ENCODE measurements around the gene NAT9. TPM values are rescaled to one million over a fixed set of nuclear protein-coding genes. Genes with fewer than 3 reads are reported as not detected.

Gene NAT9
- total RNA-seq, 4 donors from 2014 or later = 18.3 to 34.4 (median 27.6) TPM

DNA sequence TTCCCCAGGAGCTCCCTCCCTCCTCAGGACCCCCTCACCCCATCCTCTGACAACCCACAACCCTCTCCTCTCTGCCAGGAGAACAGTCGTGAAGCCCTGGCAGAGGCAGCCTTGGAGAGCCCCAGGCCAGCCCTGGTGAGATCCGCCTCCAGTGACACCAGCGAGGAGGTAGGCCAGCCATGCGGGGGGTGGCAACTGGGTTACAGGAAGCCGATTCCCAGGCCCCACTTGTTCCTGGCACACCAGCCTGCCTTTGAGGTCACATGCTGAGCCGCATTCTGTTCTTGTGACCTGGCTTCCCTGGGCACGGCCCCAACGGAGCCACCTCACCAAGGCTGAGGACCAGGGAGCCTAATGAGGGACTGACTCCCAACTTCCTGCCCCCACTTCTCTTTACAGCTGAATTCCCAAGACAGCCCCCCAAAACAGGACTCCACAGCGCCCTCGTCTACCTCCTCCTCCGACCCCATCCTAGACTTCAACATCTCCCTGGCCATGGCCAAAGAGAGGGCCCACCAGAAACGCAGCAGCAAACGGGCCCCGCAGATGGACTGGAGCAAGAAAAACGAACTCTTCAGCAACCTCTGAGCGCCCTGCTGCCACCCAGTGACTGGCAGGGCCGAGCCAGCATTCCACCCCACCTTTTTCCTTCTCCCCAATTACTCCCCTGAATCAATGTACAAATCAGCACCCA is 7.9 kb downstream of the NAT9 start:
- TF ChIP-seq POLR2A (IDR thresholded peaks at IDR 0.05) = no peak
- TF ChIP-seq, protein P1, sequence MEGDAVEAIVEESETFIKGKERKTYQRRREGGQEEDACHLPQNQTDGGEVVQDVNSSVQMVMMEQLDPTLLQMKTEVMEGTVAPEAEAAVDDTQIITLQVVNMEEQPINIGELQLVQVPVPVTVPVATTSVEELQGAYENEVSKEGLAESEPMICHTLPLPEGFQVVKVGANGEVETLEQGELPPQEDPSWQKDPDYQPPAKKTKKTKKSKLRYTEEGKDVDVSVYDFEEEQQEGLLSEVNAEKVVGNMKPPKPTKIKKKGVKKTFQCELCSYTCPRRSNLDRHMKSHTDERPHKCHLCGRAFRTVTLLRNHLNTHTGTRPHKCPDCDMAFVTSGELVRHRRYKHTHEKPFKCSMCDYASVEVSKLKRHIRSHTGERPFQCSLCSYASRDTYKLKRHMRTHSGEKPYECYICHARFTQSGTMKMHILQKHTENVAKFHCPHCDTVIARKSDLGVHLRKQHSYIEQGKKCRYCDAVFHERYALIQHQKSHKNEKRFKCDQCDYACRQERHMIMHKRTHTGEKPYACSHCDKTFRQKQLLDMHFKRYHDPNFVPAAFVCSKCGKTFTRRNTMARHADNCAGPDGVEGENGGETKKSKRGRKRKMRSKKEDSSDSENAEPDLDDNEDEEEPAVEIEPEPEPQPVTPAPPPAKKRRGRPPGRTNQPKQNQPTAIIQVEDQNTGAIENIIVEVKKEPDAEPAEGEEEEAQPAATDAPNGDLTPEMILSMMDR (IDR thresholded peaks at IDR 0.05) = no peak
- no peak for TF ChIP-seq POLR2AphosphoS5 (IDR thresholded peaks at IDR 0.05)
- TF ChIP-seq EP300 (IDR thresholded peaks at IDR 0.05; ENCODE audit: low read depth) = no peak
- H3K4me1 ChIP-seq = peaks cover 4 to 36% (median 17%) of the 10 kb centered on the region in 4 donors
- in situ Hi-C loops (cut with MboI; ENCODE audit: low pct_ligation_motif_present in 1 of 4, low pct_unique_long_range_greater_than_20kb in 1 of 4, low sequenced_read_pairs in 3 of 4) (no loop called here), intact Hi-C loops (cut with DNase I; ENCODE audit: low total_unique reads) (no loop called here)
- no peak overlapping the region for H3K4me3 ChIP-seq
- peaks cover 0 to 22% (median 8%) of the 10 kb centered on the region in 4 donors for H3K36me3 ChIP-seq
- H3K27ac ChIP-seq = peak overlapping the region in 1 of 4 donors; percentile 12
- 78 to 81% methylated on average over 5 to 17 of the region's 17 CpGs for WGBS, 2 donors (ENCODE audit: low coverage in 1 of 2)
- no peaks in the 10 kb centered on the region for H3K27me3 ChIP-seq
- H3K9me3 ChIP-seq = no peaks in the 10 kb centered on the region
- DNase-seq = no peak

DNA sequence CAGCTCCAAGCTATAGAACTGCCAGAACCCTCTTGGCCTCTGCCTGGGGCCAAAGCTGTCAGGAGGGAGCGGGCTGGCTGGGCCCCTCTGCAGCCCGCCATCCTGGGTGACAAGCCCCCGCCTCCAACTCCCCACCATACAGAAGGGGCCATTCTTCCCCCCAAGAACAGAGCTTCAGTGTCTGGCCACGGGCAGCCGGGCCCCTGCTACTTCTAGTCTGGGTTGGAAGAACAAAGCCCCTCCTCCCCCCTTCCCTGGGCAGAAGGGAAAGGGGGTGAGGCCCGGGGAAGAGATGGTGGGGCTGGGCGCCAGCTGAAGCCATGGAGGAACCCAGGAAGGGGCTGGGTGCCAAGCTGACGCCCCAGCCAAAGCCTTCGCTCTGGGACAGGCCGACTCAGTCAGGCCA is 9.0 kb downstream of the NAT9 start:
- peaks cover 7 to 47% (median 27%) of the 10 kb centered on the region in 4 donors for H3K4me1 ChIP-seq
- no peaks in the 10 kb centered on the region for H3K9me3 ChIP-seq
- H3K36me3 ChIP-seq = peaks cover 0 to 22% (median 3%) of the 10 kb centered on the region in 4 donors
- peak overlapping the region in 1 of 4 donors; percentile 12 for H3K27ac ChIP-seq
- 74% methylated on average over 10 of the region's 10 CpGs; no CpG with 5 or more reads in 1 of the 2 donors for WGBS, 2 donors (ENCODE audit: low coverage in 1 of 2)
- intact Hi-C loops (cut with DNase I; ENCODE audit: low total_unique reads) (no loop called here), in situ Hi-C loops (cut with MboI; ENCODE audit: low pct_ligation_motif_present in 1 of 4, low pct_unique_long_range_greater_than_20kb in 1 of 4, low sequenced_read_pairs in 3 of 4) (no loop called here)
- H3K4me3 ChIP-seq = no peak overlapping the region
- no peaks in the 10 kb centered on the region for H3K27me3 ChIP-seq
- no peak for DNase-seq
- TF ChIP-seq EP300 (IDR thresholded peaks at IDR 0.05; ENCODE audit: low read depth) = no peak
- no peak for TF ChIP-seq POLR2AphosphoS5 (IDR thresholded peaks at IDR 0.05)
- TF ChIP-seq, protein P1 (IDR thresholded peaks at IDR 0.05) = no peak
- TF ChIP-seq POLR2A (IDR thresholded peaks at IDR 0.05) = no peak

DNA sequence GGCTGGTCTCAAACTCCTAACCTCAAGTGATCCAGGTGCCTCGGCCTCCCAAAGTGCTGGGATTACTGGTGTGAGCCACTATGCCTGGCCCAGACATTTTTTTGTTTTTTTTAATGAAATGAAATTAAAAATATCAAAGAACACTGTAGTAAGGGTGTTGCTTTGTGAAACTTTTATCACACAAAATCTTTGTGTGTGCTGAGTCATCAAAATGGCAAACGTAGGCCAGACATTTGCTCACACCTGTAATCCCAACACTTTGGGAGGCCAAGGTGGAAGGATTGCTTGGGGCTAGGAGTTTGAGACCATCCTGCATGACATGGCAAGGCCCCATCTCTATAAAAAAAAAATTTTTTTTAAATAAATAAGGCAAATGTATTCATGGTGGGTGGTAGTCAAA is 9.7 kb downstream of the NAT9 start:
- DNase-seq = no peak
- no peak overlapping the region for H3K27ac ChIP-seq
- H3K36me3 ChIP-seq = peaks cover 0 to 15% (median 3%) of the 10 kb centered on the region in 4 donors
- WGBS, 2 donors (ENCODE audit: low coverage in 1 of 2) = 75 to 96% methylated on average over 2 of the region's 2 CpGs
- H3K27me3 ChIP-seq = no peaks in the 10 kb centered on the region
- H3K9me3 ChIP-seq = no peaks in the 10 kb centered on the region
- intact Hi-C loops (cut with DNase I; ENCODE audit: low total_unique reads) = no loop called here
- TF ChIP-seq EP300 (IDR thresholded peaks at IDR 0.05; ENCODE audit: low read depth) = no peak
- TF ChIP-seq, protein P1 (IDR thresholded peaks at IDR 0.05) = no peak
- no peak for TF ChIP-seq POLR2AphosphoS5 (IDR thresholded peaks at IDR 0.05)
- TF ChIP-seq POLR2A (IDR thresholded peaks at IDR 0.05) = no peak
- no peak overlapping the region for H3K4me3 ChIP-seq
- H3K4me1 ChIP-seq = peaks cover 7 to 54% (median 27%) of the 10 kb centered on the region in 4 donors
- in situ Hi-C loops (cut with MboI; ENCODE audit: low pct_ligation_motif_present in 1 of 4, low pct_unique_long_range_greater_than_20kb in 1 of 4, low sequenced_read_pairs in 3 of 4) = no loop called here

DNA sequence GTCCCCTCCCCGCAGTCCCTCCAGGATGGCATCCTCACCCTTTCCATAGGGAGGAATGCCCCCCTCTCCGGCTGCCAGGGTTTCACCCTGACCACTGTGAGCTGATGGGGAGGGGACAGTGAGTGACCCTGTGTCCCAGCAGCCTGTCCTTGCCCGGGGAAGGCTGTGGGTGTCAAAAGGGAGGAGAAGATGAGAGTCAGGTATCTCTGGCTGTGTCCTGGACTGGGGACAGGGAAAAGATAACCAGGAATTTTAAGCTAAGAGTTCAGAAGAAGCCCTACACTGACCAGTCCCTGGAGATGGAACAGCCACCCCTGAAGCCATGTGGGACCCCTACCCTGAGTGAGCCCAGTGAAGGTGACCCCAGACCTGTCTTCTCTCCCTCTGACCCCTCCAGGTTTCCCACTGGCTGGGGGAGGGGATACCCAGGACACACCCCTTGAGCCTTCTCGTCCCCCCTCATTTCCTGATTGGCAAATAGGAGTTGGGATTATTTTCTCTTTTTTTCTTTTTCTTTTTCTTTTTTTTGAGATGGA is 11.3 kb downstream of the NAT9 start:
- no peaks in the 10 kb centered on the region for H3K9me3 ChIP-seq
- no peak overlapping the region for H3K4me3 ChIP-seq
- DNase-seq = no peak
- H3K27ac ChIP-seq = peak overlapping the region; percentile 15 to 55 (median 42)
- intact Hi-C loops (cut with DNase I; ENCODE audit: low total_unique reads) = no loop called here
- H3K27me3 ChIP-seq = no peaks in the 10 kb centered on the region
- H3K4me1 ChIP-seq = peaks cover 16 to 64% (median 35%) of the 10 kb centered on the region in 4 donors
- H3K36me3 ChIP-seq = peaks cover 0 to 10% (median 3%) of the 10 kb centered on the region in 4 donors
- WGBS, 2 donors (ENCODE audit: low coverage in 1 of 2) = 85% methylated on average over 4 of the region's 4 CpGs; no CpG with 5 or more reads in 1 of the 2 donors
- in situ Hi-C loops (cut with MboI; ENCODE audit: low pct_ligation_motif_present in 1 of 4, low pct_unique_long_range_greater_than_20kb in 1 of 4, low sequenced_read_pairs in 3 of 4) = no loop called here
- TF ChIP-seq, protein P1 (IDR thresholded peaks at IDR 0.05) = no peak
- no peak for TF ChIP-seq POLR2A (IDR thresholded peaks at IDR 0.05)
- no peak for TF ChIP-seq EP300 (IDR thresholded peaks at IDR 0.05; ENCODE audit: low read depth)
- TF ChIP-seq POLR2AphosphoS5 (IDR thresholded peaks at IDR 0.05) = no peak
